Psoas muscle (tissue), 8 donors: ENCODE results near the gene GRIN2D. TPM values are rescaled to one million over a fixed set of nuclear protein-coding genes. Genes with fewer than 3 reads are reported as not detected.

Experiments used
- ATAC-seq, 4 donors: fragments of 200-7000 bp; cut with Tn5 transposase; one replicate each; pipeline ENCODE4 v1.9.1; 2020; ENCODE audit warnings: moderate library complexity in 3 of 4, mild to moderate bottlenecking in 2 of 4
- DNase-seq, 2 donors: peaks; one replicate each; pipeline ENCODE4 v3.0.0-alpha.2; 2020
- H3K27ac ChIP-seq: fragments of 200-600 bp; one replicate; pipeline ENCODE4 v1.8.0; 2022
- H3K27me3 ChIP-seq, 3 donors: fragments of 200-600 bp in 1 of 3; one replicate each; pipeline versions ENCODE4 v1.6.1 to v1.8.0; 2013 to 2022; ENCODE audit warnings: low read length in 2 of 3, mild to moderate bottlenecking in 2 of 3, moderate library complexity in 1 of 3; ENCODE audit not compliant: insufficient read depth in 3 of 3
- H3K36me3 ChIP-seq, 2 donors: fragments of 200-600 bp in 1 of 2; one replicate each; pipeline versions ENCODE4 v1.6.1 to v1.8.0; 2013 to 2022; ENCODE audit warnings: low read depth in 1 of 2, mild to moderate bottlenecking in 1 of 2, moderate library complexity in 1 of 2; ENCODE audit not compliant: insufficient read depth in 1 of 2
- H3K4me1 ChIP-seq: fragments of 200-600 bp; one replicate; pipeline ENCODE4 v1.8.0; 2022
- H3K4me3 ChIP-seq: fragments of 200-600 bp; one replicate; pipeline ENCODE4 v1.8.0; 2022; ENCODE audit warnings: mild to moderate bottlenecking
- H3K9me3 ChIP-seq: fragments of 200-600 bp; one replicate; pipeline ENCODE4 v1.8.0; 2022
- WGBS, 3 donors: extraction: QIAGEN DNeasy Blood & Tissue Kit; methylation state at CpG; one replicate each; pipeline versions ENCODE4 v1.1.6 to v1.1.7; 2013; 5-methylcytosine and 5-hydroxymethylcytosine counted together
- intact Hi-C, 2 donors: fragments of 100-400 bp; cut with DNase I; formaldehyde crosslinking; loops; one replicate each; pipeline versions ENCODE4 v1.11.0 to v1.14.2; 2022
- polyA plus RNA-seq, 3 donors: library from polyadenylated mRNA; stranded (reverse); fragments of 200-250 nt; gene quantifications; one replicate each; pipeline ENCODE4 v1.2.3, GENCODE V29; 2013
- total RNA-seq, 4 donors: library from RNA; stranded (reverse); fragmentation: NEBNext Ultra II Directional in 2 of 4; extraction: Animal tissue kit (Norgen Biotek cat#: 25700) in 2 of 4; gene quantifications; one replicate each; pipeline versions ENCODE4 v1.2.1 to v1.2.4, GENCODE V29; 2021 to 2023
- TF ChIP-seq, protein P1 (sequence below): fragments of 200-600 bp; IDR thresholded peaks from one replicate; pipeline ENCODE4 v1.8.0; 2022; ENCODE audit warnings: antibody characterized with exemption
- donor health status: healthy with polysubstance abuse.
- donor health status: DM: no; HTN: no; CAD: no; lungs with moderate emphysema.
- donor health status: Bipolar disorder and iron deficiency.
- donor health status: healthy.
- donor health status: DM: yes; HTN: yes; CAD: no.
- donor health status: DM: no; HTN: no; CAD: no.
- donor health status: DM: no; HTN: no; CAD: no.
- donor health status: DM: yes; HTN: yes; CAD: no.

Gene GRIN2D
- total and polyA plus RNA-seq, 7 donors, result 0.03 to 0.21 (median 0.04) TPM

DNA sequence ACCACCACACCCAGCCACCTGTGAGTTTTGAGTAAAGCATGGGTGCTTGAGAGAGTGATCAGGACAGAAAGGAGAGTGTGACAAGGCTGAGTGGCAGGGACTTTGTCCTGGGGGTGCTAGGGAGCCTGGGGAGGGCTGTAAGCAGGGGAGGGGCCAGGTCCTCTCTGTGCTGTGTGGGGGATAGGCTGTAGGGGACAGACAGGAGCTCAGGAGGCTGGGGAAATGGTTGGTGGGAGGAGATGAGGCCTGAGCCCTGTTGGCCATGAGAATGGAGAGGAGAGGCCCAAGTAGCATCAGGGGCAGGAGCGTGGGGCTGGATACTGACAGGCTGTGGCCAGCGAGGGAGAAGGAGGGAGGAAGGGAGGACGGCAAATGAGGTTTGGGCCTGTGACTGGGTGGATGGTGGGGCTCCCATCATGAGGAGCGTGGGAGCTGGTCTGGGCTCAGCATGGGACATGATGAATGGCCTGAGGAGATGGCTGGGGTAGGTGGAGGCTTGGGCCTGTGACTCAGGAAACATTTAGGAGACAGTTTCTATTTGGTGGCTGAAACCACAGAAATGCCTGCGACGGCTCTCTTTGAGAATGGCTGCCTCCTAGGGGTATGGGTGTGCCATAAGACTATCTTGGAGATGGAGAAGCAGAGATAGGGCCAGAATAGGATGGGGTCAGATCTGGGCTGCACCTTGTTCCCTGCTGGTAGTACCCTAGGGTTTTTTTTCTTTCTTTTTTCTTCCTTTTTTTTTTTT lies 25.0 kb downstream of the GRIN2D start:
- 80 to 84% (median 83%) methylated on average over 6 of the region's 6 CpGs for WGBS, 3 donors
- intact Hi-C loops, result no loop called here
- Histone ChIP-seq H3K9me3 (no peaks in the 10 kb centered on the region), H3K27me3 (peaks cover 0 to 13% (median 4%) of the 10 kb centered on the region in 3 donors), H3K27ac (no peak overlapping the region), H3K4me3 (peak overlapping the region; percentile 9), H3K4me1 (no peaks in the 10 kb centered on the region), H3K36me3 (no peaks in the 10 kb centered on the region)
- no peak for DNase-seq
- no peak for ATAC-seq
- TF ChIP-seq, protein P1, sequence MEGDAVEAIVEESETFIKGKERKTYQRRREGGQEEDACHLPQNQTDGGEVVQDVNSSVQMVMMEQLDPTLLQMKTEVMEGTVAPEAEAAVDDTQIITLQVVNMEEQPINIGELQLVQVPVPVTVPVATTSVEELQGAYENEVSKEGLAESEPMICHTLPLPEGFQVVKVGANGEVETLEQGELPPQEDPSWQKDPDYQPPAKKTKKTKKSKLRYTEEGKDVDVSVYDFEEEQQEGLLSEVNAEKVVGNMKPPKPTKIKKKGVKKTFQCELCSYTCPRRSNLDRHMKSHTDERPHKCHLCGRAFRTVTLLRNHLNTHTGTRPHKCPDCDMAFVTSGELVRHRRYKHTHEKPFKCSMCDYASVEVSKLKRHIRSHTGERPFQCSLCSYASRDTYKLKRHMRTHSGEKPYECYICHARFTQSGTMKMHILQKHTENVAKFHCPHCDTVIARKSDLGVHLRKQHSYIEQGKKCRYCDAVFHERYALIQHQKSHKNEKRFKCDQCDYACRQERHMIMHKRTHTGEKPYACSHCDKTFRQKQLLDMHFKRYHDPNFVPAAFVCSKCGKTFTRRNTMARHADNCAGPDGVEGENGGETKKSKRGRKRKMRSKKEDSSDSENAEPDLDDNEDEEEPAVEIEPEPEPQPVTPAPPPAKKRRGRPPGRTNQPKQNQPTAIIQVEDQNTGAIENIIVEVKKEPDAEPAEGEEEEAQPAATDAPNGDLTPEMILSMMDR, result no peak

DNA sequence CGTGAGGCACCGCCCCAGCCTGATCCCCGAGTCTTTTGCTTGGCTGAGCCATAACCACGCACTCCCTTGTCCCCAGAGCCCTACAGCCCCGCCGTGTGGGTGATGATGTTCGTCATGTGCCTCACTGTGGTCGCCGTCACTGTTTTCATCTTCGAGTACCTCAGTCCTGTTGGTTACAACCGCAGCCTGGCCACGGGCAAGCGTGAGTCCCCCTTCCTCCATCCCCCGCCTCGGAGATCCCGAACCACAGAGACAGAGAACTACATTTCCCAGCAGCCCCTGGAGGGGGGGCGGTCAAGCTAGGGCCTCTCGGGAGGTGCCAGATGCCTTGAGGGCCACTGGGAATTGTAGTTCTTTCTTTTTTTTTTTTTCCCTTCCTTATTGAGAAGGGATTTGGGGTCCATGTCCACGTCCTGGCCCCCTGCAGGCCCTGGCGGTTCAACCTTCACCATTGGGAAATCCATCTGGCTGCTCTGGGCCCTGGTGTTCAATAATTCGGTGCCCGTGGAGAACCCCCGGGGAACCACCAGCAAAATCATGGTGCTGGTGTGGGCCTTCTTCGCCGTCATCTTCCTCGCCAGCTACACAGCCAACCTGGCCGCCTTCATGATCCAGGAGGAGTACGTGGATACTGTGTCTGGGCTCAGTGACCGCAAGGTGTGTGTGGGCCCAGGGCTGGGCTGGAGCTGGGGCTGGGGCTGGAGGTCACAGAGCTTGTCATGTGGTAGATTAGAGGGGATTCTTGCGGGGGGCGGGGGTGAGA lies 25.9 kb downstream of the GRIN2D start:
- H3K4me1 ChIP-seq, result no peaks in the 10 kb centered on the region
- WGBS, 3 donors, result 61 to 63% (median 63%) methylated on average over 31 of the region's 31 CpGs
- TF ChIP-seq, protein P1, result no peak
- peak overlapping the region; percentile 9 for H3K4me3 ChIP-seq
- DNase-seq (peak; percentile 47 to 69), ATAC-seq (peak; percentile 56 to 75 (median 64))
- H3K27ac ChIP-seq, result no peak overlapping the region
- no peaks in the 10 kb centered on the region for H3K36me3 ChIP-seq
- no peaks in the 10 kb centered on the region for H3K9me3 ChIP-seq
- intact Hi-C loops, result no loop called here
- H3K27me3 ChIP-seq, result peaks cover 0 to 9% (median 3%) of the 10 kb centered on the region in 3 donors

DNA sequence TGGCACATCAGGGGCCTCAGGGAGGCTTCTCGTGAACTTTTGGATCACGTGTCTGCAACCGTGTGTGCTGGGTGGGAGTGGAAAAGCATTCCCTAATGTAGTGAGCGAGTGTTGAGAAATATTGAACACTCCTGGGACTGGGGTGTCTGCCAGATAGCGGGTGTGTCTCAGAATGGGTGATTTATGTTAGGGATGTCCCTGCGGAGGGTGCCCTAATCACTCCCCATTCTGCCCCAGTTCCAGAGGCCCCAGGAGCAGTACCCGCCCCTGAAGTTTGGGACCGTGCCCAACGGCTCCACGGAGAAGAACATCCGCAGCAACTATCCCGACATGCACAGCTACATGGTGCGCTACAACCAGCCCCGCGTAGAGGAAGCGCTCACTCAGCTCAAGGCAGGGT lies 28.1 kb downstream of the GRIN2D start:
- H3K36me3 ChIP-seq, result no peaks in the 10 kb centered on the region
- H3K9me3 ChIP-seq, result no peaks in the 10 kb centered on the region
- intact Hi-C loops, result no loop called here
- ATAC-seq (peak in 1 of 4 donors; percentile 24), DNase-seq (peak in 1 of 2 donors; percentile 48)
- H3K4me3 ChIP-seq, result no peak overlapping the region
- WGBS, 3 donors, result 49 to 58% (median 57%) methylated on average over 16 of the region's 16 CpGs
- H3K27ac ChIP-seq, result no peak overlapping the region
- H3K27me3 ChIP-seq, result no peaks in the 10 kb centered on the region
- no peaks in the 10 kb centered on the region for H3K4me1 ChIP-seq
- TF ChIP-seq, protein P1, result no peak

DNA sequence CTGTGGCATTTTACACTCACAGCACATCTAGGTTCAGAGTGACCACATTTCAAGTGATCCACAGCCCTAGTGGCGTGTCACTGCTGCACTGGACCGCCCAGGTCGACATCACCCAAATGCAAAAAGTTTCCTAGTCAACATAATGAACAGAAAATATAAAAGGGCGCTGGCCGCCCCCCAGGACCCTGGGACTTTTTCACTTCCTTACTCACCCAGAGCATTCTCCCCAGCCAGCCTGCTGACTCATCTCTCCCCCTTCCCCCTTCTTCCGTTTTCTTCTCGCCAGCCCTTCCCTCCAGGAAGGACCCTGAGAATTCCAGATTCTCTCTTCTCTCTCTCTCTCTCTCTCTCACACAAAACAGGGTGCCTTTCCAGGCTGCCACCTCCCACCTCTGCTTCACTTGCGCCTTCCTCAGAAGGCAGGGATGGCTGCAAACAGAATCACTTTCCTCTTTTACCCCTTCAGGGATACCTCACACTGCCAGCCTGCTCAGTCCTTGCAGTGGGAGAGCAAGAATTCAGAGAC lies 31.3 kb downstream of the GRIN2D start:
- Histone ChIP-seq H3K27ac (no peak overlapping the region), H3K4me3 (no peak overlapping the region), H3K4me1 (no peaks in the 10 kb centered on the region), H3K9me3 (no peaks in the 10 kb centered on the region), H3K36me3 (no peaks in the 10 kb centered on the region), H3K27me3 (no peaks in the 10 kb centered on the region)
- ATAC-seq (no peak), DNase-seq (no peak)
- intact Hi-C loops, result no loop called here
- 44 to 51% (median 45%) methylated on average over 8 of the region's 8 CpGs for WGBS, 3 donors
- TF ChIP-seq, protein P1, result no peak
